Measurements from ENCODE around the gene MAPK8.
"Not testable (repeated sequence)": the region's sequence is repeated elsewhere in the genome, so short reads cannot be mapped to it uniquely, and the experiment has no call there.

MAPK8 gene

GRCh38 chr10:48333856-48334255 lies 27.4 kb downstream of the MAPK8 start:
- DNase-seq (ENCODE audit: low read depth in 2 of 2, low spot score in 1 of 2) = no peak

GRCh38 chr10:48335788-48336187 lies 29.3 kb downstream of the MAPK8 start:
- DNase-seq (ENCODE audit: low read depth in 2 of 2, low spot score in 1 of 2) = no peak

GRCh38 chr10:48336978-48337599 lies 30.6 kb downstream of the MAPK8 start:
- DNase-seq (ENCODE audit: low read depth in 2 of 2, low spot score in 1 of 2) = no peak

- DNase-seq (ENCODE audit: low read depth in 2 of 2, low spot score in 1 of 2) = no peak
Observed at GRCh38 chr10:48340734-48341133, 34.3 kb downstream of the MAPK8 start.

- no peak for DNase-seq (ENCODE audit: low read depth in 2 of 2, low spot score in 1 of 2)
Observed at GRCh38 chr10:48343106-48343505, 36.6 kb downstream of the MAPK8 start.

- no peak for DNase-seq (ENCODE audit: low read depth in 2 of 2, low spot score in 1 of 2)
Observed at GRCh38 chr10:48343921-48344598, 37.6 kb downstream of the MAPK8 start.

- DNase-seq (ENCODE audit: low read depth in 2 of 2, low spot score in 1 of 2) = not testable (repeated sequence)
Observed at GRCh38 chr10:48346248-48346647, 39.8 kb downstream of the MAPK8 start.

GRCh38 chr10:48347539-48347938 lies 41.1 kb downstream of the MAPK8 start:
- DNase-seq (ENCODE audit: low read depth in 2 of 2, low spot score in 1 of 2) = not testable (repeated sequence)

GRCh38 chr10:48347943-48348342 lies 41.5 kb downstream of the MAPK8 start:
- DNase-seq (ENCODE audit: low read depth in 2 of 2, low spot score in 1 of 2) = not testable (repeated sequence)

GRCh38 chr10:48353246-48353645 lies 46.8 kb downstream of the MAPK8 start:
- no peak for DNase-seq (ENCODE audit: low read depth in 2 of 2, low spot score in 1 of 2)

- DNase-seq (ENCODE audit: low read depth in 2 of 2, low spot score in 1 of 2) = no peak
Observed at GRCh38 chr10:48357631-48358030, 51.2 kb downstream of the MAPK8 start.

- DNase-seq (ENCODE audit: low read depth in 2 of 2, low spot score in 1 of 2) = no peak
Observed at GRCh38 chr10:48358162-48358561, 51.7 kb downstream of the MAPK8 start.

GRCh38 chr10:48358838-48359237 lies 52.4 kb downstream of the MAPK8 start:
- no peak for DNase-seq (ENCODE audit: low read depth in 2 of 2, low spot score in 1 of 2)

GRCh38 chr10:48361176-48361575 lies 54.7 kb downstream of the MAPK8 start:
- DNase-seq (ENCODE audit: low read depth in 2 of 2, low spot score in 1 of 2) = no peak

GRCh38 chr10:48363617-48364355 lies 57.3 kb downstream of the MAPK8 start:
- DNase-seq (ENCODE audit: low read depth in 2 of 2, low spot score in 1 of 2) = no peak

GRCh38 chr10:48364659-48365405 lies 58.4 kb downstream of the MAPK8 start:
- DNase-seq (ENCODE audit: low read depth in 2 of 2, low spot score in 1 of 2) = no peak

GRCh38 chr10:48365668-48366067 lies 59.2 kb downstream of the MAPK8 start:
- no peak for DNase-seq (ENCODE audit: low read depth in 2 of 2, low spot score in 1 of 2)

GRCh38 chr10:48366261-48366660 lies 59.8 kb downstream of the MAPK8 start:
- DNase-seq (ENCODE audit: low read depth in 2 of 2, low spot score in 1 of 2) = no peak

GRCh38 chr10:48369501-48369900 lies 63.0 kb downstream of the MAPK8 start:
- no peak for DNase-seq (ENCODE audit: low read depth in 2 of 2, low spot score in 1 of 2)

- no peak for DNase-seq (ENCODE audit: low read depth in 2 of 2, low spot score in 1 of 2)
Observed at GRCh38 chr10:48377751-48378530, 71.5 kb downstream of the MAPK8 start.

GRCh38 chr10:48378675-48379074 lies 72.2 kb downstream of the MAPK8 start:
- DNase-seq (ENCODE audit: low read depth in 2 of 2, low spot score in 1 of 2) = no peak
